NOMO-1 treated with DMSO at 0.1 percent for 48 hours (cell line): ENCODE results near the gene STRIP2.
A peak's percentile ranks its signal among the peaks of the same experiment; 100 is the strongest.
"Not testable (repeated sequence)": the region's sequence is repeated elsewhere in the genome, so short reads cannot be mapped to it uniquely, and the experiment has no call there.

Experiments used
- DNase-seq: peaks from one replicate; lab custom pipeline; 2025; ENCODE audit not compliant: unreplicated experiment; lab: John Stamatoyannopoulos, UW

The STRIP2 gene, protein sequence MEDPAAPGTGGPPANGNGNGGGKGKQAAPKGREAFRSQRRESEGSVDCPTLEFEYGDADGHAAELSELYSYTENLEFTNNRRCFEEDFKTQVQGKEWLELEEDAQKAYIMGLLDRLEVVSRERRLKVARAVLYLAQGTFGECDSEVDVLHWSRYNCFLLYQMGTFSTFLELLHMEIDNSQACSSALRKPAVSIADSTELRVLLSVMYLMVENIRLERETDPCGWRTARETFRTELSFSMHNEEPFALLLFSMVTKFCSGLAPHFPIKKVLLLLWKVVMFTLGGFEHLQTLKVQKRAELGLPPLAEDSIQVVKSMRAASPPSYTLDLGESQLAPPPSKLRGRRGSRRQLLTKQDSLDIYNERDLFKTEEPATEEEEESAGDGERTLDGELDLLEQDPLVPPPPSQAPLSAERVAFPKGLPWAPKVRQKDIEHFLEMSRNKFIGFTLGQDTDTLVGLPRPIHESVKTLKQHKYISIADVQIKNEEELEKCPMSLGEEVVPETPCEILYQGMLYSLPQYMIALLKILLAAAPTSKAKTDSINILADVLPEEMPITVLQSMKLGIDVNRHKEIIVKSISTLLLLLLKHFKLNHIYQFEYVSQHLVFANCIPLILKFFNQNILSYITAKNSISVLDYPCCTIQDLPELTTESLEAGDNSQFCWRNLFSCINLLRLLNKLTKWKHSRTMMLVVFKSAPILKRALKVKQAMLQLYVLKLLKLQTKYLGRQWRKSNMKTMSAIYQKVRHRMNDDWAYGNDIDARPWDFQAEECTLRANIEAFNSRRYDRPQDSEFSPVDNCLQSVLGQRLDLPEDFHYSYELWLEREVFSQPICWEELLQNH

DNA sequence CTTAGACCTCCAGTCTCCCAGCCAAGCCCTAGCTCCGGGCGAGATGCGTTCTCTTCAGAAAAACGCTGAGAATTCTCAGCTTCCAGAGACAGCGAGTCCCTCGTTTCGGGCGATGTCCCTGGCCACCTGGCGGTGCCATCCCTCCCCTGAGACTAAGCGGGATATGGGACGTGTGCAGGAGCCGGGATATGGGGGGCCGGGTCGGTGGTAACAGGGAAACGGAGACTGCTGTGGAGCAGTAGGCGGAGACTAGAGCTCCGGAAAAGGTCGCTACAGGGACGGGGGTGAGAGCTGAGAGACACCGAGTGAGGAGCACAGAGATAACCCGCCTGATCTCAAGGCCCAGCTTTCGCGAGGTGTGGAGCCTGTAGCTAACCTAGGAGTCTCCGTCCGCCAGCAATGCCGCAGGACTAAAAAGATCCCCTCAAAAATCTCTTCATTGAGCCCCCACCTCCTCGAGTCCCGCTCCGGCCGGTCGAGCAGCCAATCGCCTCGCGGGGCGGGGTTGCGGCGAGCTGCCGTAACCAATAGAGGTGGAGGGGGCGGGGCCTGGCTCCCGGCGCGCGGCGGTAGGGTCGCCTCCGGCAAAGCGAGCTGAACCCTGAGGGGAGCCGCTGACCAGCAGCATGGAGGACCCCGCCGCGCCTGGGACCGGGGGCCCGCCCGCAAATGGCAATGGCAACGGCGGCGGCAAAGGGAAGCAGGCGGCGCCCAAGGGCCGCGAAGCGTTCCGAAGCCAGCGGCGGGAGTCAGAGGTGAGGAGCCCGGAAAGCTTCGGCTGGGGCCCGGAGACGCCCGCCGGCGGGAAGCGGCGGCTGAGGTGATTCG is at the start of gene STRIP2:
STRIP2 (plus strand) TSS at position 586 of the 828 bp plus-strand sequence; CDS start at position 627, 41 bp downstream.
- peak; percentile 65 for DNase-seq

DNA sequence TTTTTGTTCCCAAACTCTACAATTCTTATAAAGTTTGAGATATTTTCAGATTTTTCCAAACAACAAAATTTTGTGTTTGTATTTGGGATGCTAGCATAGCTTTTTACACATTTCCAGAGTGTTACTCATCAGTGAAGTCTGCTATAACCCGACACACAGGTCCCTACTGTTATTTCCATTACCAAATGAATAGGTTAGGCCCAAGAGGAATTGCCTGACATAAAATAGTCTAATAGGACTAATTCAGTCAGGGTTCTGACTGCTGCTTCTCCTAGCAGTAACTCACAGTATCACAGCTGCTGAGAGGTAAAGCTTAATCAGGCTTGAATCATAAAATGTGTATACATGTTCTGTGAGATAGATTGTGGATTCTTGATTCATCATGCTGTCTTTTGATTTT is 49.1 kb upstream of the STRIP2 start:
- no peak for DNase-seq

DNA sequence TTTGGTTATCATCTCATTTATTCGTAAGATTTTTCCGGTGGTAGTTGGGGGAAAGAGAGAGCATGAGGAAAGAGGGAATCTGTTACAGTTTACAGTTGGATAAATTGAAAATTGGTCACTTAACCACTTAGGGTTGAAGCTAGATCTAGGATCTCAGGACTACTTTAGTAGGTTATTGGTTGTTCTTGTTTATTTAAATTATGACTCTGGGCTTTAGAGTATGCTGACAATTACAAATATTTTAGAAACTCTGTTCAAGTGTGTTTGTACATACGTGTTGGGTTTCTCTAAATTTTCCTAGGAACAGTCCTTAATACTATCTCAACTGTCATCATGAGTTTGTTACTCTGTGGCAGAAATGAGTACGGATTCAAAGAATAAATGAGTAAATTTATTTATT is 48.6 kb upstream of the STRIP2 start:
- no peak for DNase-seq

DNA sequence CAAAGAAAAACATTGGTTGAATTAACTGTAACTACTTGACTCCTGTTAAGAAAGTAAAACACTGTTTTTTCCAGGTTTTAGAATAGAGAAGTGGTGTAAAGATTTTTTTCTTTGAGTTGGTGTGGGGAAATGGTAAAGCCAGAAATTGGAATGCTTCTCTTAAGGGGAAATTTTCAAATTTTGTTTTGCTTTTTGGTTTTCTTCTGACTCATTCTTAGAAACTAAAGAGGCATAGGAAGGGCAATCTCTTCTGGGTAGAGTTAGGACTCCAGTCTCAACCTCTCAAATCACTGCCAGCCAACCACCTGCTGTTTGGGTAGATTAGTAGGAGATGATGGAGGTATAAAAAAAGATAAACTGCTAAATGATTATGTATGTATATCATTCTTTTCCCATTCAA is 47.7 kb upstream of the STRIP2 start:
- DNase-seq = no peak

DNA sequence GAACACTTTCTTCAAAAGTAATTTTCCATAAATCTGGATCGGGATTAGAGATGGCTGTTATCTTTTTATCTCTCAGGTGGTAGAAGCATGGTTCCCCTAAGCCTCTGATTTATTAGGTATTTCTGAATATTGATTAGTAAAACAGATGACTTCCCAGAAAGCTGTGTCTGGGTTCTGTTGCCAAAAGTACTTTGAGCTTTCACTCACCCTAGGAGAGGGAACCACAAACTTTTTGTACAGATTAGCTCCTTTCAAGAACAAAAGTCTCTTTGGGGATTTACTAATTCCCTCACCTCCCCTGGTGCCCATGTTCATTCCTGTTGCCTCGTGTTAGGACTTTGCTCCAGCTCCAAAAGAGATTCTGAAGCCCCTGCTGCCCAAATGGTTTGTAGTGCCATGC is 46.7 kb upstream of the STRIP2 start:
- DNase-seq = no peak

DNA sequence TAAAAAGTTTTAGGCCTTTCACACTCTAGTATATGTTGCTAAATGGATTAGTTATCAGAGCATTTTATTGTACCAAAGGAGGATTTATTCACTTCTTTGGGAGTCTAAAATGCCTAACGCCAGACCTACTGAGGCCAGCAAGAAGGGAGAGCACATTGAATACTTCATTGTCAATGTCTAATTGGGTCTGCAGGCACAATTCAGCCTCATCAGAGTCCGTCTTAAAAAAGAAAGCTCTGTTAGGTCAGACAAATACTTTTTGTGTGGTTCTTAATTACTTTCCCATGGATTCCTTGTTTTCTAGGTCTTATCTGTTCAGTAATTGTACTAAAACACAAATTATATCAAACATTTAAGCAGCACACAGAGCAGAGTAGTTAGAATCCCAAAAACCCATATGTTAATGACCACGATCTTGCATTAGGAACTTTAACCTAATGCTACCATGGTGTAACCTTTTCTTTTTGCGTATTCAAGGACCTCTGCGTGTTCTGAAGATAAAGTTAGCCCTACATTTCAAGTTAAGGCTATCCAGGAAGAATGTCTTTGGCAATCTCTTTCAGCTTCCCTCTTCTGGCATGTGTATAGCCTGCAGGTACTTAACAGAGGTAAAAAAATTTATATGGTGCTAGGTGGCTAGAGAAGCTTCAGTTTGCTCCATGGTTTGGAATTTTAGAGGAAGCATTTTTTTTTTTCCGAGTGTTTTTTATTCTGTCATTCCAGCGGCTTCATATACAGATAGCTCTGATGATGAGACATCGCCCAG is 45.7 kb upstream of the STRIP2 start:
- no peak for DNase-seq

DNA sequence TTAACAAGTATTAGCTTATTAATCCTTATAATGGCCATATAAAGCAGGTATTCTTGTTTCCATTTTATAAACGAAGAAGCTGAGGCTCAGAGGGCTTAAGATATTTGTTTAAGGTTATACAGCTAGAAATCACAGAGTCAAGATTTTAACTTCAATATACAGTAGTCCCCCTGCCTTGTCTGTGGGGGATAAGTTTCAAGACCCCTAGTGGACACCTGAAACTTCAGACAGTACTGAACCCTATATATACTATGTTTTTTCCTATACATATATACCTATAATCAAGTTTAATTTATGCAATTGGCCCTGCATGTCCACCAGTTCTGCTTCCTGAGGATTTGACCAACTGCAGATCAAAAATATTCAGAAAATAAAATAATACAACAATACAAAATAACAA is 44.4 kb upstream of the STRIP2 start:
- DNase-seq = no peak

DNA sequence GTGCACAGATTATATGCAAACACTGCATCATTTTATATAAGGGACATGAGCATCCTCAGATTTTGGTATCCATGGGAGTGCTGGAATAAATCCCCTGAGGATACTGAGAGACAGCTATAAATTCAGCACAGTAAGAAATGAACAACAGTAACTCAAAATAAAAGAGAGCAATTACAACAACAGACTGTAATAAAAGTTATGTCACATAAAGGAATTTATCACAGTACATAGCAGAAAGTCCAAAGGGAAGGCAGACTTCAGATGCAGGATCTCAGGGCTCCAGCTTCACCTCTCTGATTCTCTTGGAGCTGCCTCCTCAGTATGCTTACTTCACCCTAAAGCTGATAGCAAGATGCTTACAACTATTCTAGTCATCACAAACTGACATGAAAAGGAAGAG is 43.9 kb upstream of the STRIP2 start:
- DNase-seq = no peak

DNA sequence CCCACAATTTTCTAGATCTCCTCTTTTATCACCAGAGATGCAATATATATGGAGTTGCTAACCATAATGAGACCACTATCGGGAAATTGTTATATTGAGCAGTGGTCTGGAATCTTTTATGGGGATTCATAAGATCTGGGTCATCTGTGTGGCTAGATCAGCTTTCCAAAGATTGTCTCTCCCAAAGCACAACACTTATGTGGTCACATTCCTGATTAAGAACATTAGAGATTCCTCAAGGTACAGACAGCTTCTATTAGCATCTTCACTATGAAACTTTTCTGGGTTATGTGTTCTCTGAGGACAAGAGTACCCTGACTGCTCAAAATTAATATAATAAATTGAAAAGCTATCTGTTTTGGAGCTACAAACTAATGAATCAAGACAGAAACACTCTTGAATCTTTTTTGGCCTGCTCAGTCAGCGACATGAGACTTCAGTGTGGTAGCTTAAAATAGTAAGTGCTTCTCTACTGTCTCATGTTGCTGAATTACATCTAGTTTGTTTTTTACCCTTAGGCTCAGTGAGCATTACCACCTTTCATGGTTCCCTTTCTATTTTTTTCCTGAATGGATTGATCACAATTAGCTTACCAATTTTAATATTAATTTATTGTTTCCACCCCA is 42.6 kb upstream of the STRIP2 start:
- no peak for DNase-seq

DNA sequence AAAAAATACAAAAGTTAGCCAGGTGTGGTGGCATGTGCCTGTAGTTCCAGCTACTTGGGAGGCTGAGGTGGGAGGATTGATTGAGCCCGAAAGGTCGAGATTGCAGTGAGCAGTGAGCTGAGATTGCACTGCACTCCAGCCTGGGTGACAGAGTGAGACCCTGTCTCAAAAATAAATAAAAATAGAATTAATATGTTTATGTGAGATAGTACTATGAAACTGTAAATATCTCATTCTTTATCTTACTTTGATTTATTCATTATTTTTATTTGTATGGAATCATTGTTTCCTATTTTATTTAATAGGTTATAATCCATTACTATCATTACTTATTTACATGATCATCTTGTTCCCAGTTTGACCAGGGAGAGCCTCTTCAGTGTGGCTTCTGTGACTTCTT is 41.0 kb upstream of the STRIP2 start:
- DNase-seq = no peak

DNA sequence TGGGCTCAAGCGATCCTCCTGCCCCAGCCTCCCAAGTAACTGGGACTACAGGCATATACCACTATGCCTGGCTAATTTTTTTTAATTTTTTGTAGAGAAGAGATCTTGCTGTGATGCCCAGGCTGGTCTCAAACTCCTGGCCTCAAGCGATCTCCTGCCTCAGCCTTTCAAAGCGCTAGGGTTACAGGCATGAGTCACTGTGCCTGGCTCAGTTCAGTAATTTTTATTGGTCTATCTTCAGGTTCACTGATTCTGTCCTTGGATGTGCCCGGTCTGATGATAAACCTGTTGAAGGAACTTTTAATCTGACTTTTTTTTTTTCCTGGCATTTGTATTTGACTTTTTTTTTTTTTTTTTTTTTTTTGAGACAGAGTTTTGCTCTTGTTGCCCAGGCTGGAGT is 40.1 kb upstream of the STRIP2 start:
- DNase-seq = no peak

DNA sequence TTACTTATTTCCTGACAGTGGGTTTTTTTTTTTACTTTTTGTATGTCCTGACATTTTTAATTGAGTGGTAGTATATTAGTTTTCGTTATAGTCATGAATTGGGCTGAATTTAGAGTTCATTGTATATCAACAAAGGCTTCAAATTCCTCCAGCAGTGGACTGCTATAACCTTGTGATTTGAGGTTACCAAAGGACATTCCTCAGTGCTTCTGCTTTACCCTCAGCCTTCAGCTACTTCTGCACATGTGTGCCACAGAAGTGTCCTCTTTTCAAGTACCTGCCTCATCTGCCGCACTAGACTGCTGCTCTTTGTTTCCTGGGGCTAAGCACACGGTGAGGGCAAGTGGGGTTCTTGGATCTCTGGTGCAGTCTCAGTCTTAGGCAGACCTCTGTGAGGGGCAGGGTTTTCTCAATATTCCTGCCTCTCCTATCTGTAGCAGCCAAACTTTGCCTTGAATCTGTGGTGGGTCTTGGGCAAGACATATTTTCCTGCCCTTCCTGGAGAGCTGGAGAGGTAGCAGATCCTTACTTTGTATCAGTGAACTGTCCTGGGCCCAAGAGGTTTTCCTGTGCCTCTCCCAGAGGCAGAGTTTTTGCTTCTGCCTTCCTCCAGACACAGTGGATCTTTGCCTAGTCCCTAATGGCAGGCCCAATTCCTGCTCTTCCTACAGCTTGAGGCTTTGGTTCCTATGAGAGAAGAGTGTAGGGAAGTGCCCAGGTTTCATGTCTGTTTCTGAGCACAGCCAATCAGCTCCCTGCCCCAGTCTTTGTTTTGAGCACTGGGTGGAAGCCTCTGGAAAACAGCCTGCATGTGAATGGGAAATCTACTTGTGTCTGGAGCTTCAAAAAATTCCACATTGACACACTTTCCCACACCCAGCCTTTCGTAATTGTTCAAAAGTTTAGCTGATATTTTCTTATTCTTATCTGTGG is 39.0 kb upstream of the STRIP2 start:
- DNase-seq = no peak

DNA sequence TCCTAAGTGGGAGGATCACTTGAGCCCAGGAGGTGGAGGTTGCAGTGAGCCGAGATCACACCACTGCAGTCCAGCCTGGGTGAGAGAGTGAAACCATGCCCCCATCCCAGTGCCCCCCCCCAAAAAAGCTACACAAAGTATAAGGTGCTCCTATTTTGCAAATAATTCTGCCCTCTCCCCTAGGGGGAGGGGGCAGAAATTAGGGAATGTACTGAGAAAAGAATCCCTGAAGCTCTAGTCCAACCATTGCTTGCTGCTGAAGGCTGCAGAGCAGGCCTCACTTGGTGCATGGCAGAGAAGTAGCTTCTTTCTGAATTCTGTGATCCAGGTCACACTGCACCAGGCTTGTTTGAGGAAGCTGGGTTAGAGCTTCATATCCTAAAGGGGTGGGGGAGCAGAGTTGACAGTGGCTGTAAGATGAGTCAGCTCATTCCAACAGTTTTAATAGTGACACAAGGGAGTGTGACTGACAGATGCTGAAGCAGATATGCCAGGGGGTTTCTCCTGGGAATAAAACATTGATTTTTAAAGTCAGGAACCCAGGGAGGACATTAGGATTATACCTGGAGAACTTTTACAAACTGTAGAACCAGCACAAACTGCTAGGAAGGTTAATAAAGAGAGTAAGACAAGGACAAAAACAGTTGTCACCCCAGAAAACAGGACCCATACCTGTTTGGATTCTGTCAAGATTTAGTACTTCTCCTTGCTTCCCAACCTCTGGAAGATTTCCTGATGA is 32.8 kb upstream of the STRIP2 start:
- peak; percentile 64 for DNase-seq

DNA sequence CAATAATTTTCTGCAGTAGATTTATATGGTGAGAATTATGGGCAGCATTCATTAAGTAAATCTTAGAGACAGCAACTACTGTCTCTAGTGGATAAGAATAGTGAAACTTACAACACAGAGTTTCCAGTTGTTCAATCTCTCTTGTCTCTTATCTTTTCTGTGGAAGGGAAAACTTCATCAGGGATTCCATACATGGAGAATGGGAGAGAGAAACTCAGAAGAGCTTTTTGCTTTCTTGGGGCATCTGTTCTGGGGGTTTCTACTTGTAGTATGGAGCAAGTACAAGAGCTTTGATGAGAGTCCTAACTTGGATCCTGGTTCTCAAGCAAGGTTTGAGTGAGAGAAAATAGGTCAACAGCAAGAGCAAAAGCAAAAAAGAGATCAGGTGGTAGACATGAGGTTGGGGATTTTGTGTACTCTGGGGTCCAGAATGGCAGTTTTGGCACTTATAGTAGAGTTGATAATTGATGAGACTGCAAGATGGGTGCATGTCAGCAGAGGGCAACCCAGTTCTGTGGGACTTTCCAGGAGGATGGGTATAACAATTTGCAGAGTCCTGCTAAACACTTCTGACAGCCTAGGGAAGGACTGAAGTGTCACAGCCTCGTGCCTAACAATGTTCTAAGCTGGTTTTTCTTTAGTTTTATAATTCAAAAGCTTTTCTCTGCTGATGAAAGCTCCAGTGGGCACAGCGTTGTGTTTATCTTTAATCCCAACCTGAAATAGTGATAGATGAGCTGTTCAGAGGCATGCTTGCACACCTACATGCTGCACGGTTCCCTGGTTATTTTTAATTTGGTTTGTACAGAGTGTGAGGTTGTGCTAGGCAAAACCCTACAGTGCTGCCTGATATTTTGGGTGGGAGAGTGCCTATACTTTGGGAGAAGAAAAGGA is 32.0 kb upstream of the STRIP2 start:
- DNase-seq = no peak

DNA sequence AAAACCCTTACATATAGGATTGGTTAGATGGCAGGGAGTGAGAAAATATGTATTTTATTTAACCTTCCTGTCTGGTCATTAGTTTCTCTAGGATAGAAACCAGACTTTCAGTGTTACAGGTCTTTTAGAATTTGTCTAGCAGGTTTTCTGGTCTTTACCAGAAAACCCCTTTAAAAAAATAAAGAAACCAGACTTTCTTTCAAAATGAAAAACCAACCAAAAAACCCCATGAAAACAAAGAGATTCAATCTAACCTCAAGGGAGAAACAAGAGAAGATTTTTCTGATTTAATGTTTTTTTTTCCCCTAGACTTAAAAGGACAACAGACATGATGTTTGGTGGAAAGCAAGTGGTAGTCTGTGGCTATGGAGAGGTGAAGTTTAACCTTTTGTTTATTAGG is 28.7 kb upstream of the STRIP2 start:
- no peak for DNase-seq

DNA sequence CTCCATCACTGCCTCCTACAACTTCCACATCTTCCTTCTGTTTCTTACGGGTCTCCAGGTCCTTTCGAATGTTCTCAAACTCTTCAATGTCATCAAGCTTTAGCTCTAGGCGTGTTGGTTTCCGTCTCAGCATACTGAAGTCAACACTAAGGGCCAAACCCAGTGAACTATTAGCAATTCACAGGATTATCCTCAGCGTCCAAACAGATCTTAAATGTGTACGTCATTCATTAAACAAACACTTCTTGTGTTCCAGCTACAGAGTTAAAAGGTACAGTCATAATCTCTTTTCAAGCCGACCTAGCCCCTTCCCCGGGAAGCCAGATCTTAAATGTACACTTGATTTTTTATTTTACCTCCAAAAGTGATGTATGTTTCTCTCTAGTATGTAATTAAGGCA is 24.0 kb upstream of the STRIP2 start:
- DNase-seq = not testable (repeated sequence)

DNA sequence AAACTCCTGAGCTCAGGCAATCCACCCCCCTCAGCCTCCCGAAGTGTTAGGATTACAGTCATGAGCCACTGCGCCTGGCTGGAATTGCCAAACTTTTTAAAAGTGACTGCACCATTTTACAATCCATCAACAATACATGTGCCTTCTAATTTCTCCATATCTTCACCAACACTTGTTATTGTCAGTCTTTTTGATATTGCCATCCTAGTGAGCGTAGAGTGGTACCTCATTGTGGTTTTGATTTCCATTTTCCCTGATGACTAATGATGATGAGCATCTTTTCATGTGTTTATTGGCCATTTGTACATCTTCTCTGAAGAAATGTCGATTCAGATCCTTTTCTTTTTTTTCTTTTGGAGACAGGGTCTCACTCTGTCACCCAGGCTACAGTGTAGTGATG is 21.7 kb upstream of the STRIP2 start:
- DNase-seq = no peak
